Measurements from ENCODE around the gene FXYD2. TPM values are rescaled to one million over a fixed set of nuclear protein-coding genes. Genes with fewer than 3 reads are reported as not detected.

Gene FXYD2
- total and polyA plus RNA-seq, 9 of the 15 experiments (the other 6 are each of a cell fraction or from before 2014, with no cell fraction given), result not detected

DNA sequence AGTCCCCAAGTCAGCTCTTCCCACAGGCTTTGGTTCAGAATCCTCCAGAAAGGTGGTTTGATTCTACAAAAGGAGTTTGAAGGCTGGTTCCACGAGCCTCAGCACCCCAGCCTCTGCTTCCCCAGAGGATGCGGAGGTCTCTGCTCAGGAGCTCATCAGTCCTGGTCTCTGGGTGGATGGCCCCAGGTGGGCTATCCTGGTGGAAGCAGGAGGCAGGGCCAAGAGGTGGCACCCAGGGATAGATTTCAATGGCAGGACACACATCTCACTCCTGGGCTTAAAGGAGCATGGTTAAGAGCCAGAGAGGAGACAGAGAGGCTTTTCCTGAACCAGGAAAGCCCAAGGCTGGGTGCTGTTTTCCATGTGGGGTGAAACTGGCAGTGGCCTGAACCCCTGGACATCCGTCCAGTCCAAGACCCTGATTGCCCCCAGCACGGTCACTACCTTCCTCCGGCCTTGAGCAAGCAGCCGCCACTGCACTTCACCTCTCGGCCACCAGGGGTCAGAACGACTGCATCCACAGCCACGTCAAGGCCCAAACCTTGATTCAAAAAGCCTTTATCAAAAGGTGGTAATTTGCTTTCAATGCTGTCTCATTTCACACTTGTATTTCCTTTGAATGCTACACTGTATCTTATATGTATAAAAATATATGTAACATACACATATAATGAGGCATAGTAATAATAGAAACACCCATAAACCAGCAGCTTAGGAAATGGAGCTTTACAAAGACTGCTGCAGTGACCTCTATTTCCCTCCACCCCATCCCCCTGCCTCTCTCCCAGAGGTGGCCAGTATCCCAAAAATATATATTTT, 19.3 kb upstream of the FXYD2 start (continued):
- TF ChIP-seq ZBTB11 (CRISPR knock-in tag; IDR thresholded peaks at IDR 0.05), result no peak
- TF ChIP-seq TAF7 (tag; IDR thresholded peaks at IDR 0.05), result no peak
- TF ChIP-seq CC2D1A (IDR thresholded peaks at IDR 0.05), result 0 out of 2 replicates have a peak, but pooled peaks have one; percentile 31
- TF ChIP-seq, protein P1, sequence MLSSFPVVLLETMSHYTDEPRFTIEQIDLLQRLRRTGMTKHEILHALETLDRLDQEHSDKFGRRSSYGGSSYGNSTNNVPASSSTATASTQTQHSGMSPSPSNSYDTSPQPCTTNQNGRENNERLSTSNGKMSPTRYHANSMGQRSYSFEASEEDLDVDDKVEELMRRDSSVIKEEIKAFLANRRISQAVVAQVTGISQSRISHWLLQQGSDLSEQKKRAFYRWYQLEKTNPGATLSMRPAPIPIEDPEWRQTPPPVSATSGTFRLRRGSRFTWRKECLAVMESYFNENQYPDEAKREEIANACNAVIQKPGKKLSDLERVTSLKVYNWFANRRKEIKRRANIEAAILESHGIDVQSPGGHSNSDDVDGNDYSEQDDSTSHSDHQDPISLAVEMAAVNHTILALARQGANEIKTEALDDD (IDR thresholded peaks at IDR 0.05), result no peak
- peak; percentile 38; the same call in 1 of the 2 replicates for TF ChIP-seq JUND (IDR thresholded peaks at IDR 0.05; ENCODE audit: borderline replicate concordance, low read depth, low read length)
- TF ChIP-seq JUND (tag; IDR thresholded peaks at IDR 0.05; ENCODE audit: borderline replicate concordance, low read depth, low read length), result peak; percentile 29; the same call in 1 of the 3 replicates
- TF ChIP-seq CREM (IDR thresholded peaks at IDR 0.05; ENCODE audit: low read depth), result peak; percentile 50; the same call in 1 of the 2 replicates
- no peak for TF ChIP-seq ARID4B (CRISPR knock-in tag; IDR thresholded peaks at IDR 0.05)
- TF ChIP-seq ZNF583 (CRISPR knock-in tag; IDR thresholded peaks at IDR 0.05), result no peak
- no peak for TF ChIP-seq NUFIP1 (IDR thresholded peaks at IDR 0.05; ENCODE audit: partially characterized antibody)
- no peak for TF ChIP-seq MTA2 (IDR thresholded peaks at IDR 0.05; ENCODE audit: low read depth)
- no peak for TF ChIP-seq HEY1 (CRISPR knock-in tag; IDR thresholded peaks at IDR 0.05; ENCODE audit: borderline replicate concordance)
- TF ChIP-seq BACH1 (tag; IDR thresholded peaks at IDR 0.05), result no peak
- TF ChIP-seq ZNF695 (CRISPR knock-in tag; IDR thresholded peaks at IDR 0.05), result no peak
- no peak for TF ChIP-seq NFE2 (IDR thresholded peaks at IDR 0.05; ENCODE audit: low read depth)
- TF ChIP-seq MCM3 (IDR thresholded peaks at IDR 0.05), result no peak
- TF ChIP-seq STAG1 (CRISPR knock-in tag; IDR thresholded peaks at IDR 0.05; ENCODE audit: borderline replicate concordance), result peak; percentile 77; the same call in 1 of the 2 replicates
- TF ChIP-seq ARHGAP35 (IDR thresholded peaks at IDR 0.05; ENCODE audit: partially characterized antibody), result no peak
- TF ChIP-seq ARID2 (IDR thresholded peaks at IDR 0.05), result peak; percentile 58; the same call in 1 of the 2 replicates
- TF ChIP-seq SIN3A (IDR thresholded peaks at IDR 0.05; ENCODE audit: borderline replicate concordance in 2 of 2, control insufficient read depth in 1 of 2, low read depth in 2 of 2, low read length in 2 of 2), result no peak
